Fibroblast of pulmonary artery (primary cell): ENCODE measurements around the gene FKBP1B.

Experiments
- DNase-seq: peaks from one replicate; pipeline ENCODE4 v3.0.0-alpha.2; 2010; ENCODE audit warnings: low read depth
- H3K4me3 ChIP-seq: replicated peaks from 2 replicates; pipeline ENCODE4 v1.5.1; 2011; ENCODE audit warnings: low read depth, mild to moderate bottlenecking, control low read depth, low read length, moderate library complexity
- CTCF ChIP-seq: IDR thresholded peaks from 2 replicates; pipeline ENCODE4 v1.5.1; 2011; ENCODE audit warnings: mild to moderate bottlenecking, control low read depth, low read length, inconsistent platforms; ENCODE audit errors: missing control alignments

FKBP1B gene

GRCh38 chr2:24046599-24046929, 3.0 kb upstream of the FKBP1B start:
- no peak for TF ChIP-seq CTCF
- peak; percentile 6 for DNase-seq
- H3K4me3 ChIP-seq: peak overlapping the region; percentile 93

GRCh38 chr2:24046930-24047702, 2.4 kb upstream of the FKBP1B start, which contains the start of gene WDCP:
Gene WDCP, minus strand, starts transcription at chr2:24047391. Its CDS starts 7,897 bp downstream, at chr2:24039494.
- peak; percentile 99 for DNase-seq
- H3K4me3 ChIP-seq: peak within 1 kb of the TSS; percentile 93
- no peak for TF ChIP-seq CTCF

- H3K4me3 ChIP-seq: no peak overlapping the region
- no peak for TF ChIP-seq CTCF
- no peak for DNase-seq
Observed at GRCh38 chr2:24047703-24048033, 1.9 kb upstream of the FKBP1B start.

GRCh38 chr2:24048769-24049484, 614 bp upstream of the FKBP1B start:
- no peak for TF ChIP-seq CTCF
- peak overlapping the region; percentile 70 for H3K4me3 ChIP-seq
- DNase-seq: no peak

- peak; percentile 21 for DNase-seq
- H3K4me3 ChIP-seq: peak overlapping the region; percentile 70
- no peak for TF ChIP-seq CTCF
Observed at GRCh38 chr2:24050041-24050979, 769 bp downstream of the FKBP1B start.

- no peak for DNase-seq
- TF ChIP-seq CTCF: no peak
- no peak overlapping the region for H3K4me3 ChIP-seq
Observed at GRCh38 chr2:24051833-24052232, 2.3 kb downstream of the FKBP1B start.
